Smooth muscle cell of the pulmonary artery (primary cell): ENCODE results near the gene XRCC2. TPM values are rescaled to one million over a fixed set of nuclear protein-coding genes. Genes with fewer than 3 reads are reported as not detected.

Source experiments
- total RNA-seq: library from RNA; depleted of rRNA; stranded (reverse); fragments of >200 nt; gene quantifications from 2 replicates; pipeline ENCODE4 v1.2.3, GENCODE V29; 2014

Gene XRCC2
- total RNA-seq, result 0.86 and 1.2 TPM in 2 replicates

GRCh38 chr7:152675759-152676636 lies at the start of gene XRCC2:
TSS of gene XRCC2 (minus strand) at chr7:152676141. CDS start at chr7:152676079, 62 bp downstream.

Other genes with a start within 250 kb of the XRCC2 start
- 37.3 and 37.5 TPM in 2 replicates for gene KMT2C, start 240.1 kb downstream of the XRCC2 start, total RNA-seq
- gene ACTR3B, start 83.6 kb upstream of the XRCC2 start, total RNA-seq, result 5.8 and 6.7 TPM in 2 replicates